GM12878 (cell line): ENCODE data around the gene MSX1.

Experiments
- EGR1 ChIP-seq, 2 experiments: IDR thresholded peaks; 1 replicate in 1 of 2; 2 replicates in 1 of 2; pipeline ENCODE4 v1.6.1; 2011 to 2012; ENCODE audit warnings: low read depth in 2 of 2, low read length in 2 of 2, borderline replicate concordance in 1 of 2, mild to moderate bottlenecking in 1 of 2, moderate library complexity in 1 of 2
- NR2C2 ChIP-seq: IDR thresholded peaks from 2 replicates; pipeline ENCODE4 v1.6.1; 2011; ENCODE audit warnings: borderline replicate concordance, low read depth; ENCODE audit not compliant: control insufficient read depth, insufficient read length
- NRF1 ChIP-seq: conservative IDR thresholded peaks from 2 replicates; pipeline ENCODE4 v1.6.1; 2011; ENCODE audit warnings: mild to moderate bottlenecking, low read depth, low read length, improper control_type of control experiment
- RUNX3 ChIP-seq: IDR thresholded peaks from 2 replicates; pipeline ENCODE4 v1.6.1; 2012; ENCODE audit warnings: low read length, inconsistent platforms
- ZNF24 ChIP-seq: fragments of 450-650 bp; IDR thresholded peaks from 2 replicates; pipeline ENCODE4 v1.6.1; 2017; ENCODE audit warnings: antibody characterized with exemption, mild to moderate bottlenecking
- TF ChIP-seq, protein P1 (sequence below): IDR thresholded peaks from 2 replicates; pipeline ENCODE4 v1.6.1; 2012; ENCODE audit warnings: low read depth, low read length, improper control_type of control experiment
- TF ChIP-seq, protein P2 (sequence below): IDR thresholded peaks from 2 replicates; pipeline ENCODE4 v1.6.1; 2011; ENCODE audit warnings: low read depth, mild to moderate bottlenecking, low read length, moderate library complexity, borderline replicate concordance; ENCODE audit errors: extremely low read depth

DNA sequence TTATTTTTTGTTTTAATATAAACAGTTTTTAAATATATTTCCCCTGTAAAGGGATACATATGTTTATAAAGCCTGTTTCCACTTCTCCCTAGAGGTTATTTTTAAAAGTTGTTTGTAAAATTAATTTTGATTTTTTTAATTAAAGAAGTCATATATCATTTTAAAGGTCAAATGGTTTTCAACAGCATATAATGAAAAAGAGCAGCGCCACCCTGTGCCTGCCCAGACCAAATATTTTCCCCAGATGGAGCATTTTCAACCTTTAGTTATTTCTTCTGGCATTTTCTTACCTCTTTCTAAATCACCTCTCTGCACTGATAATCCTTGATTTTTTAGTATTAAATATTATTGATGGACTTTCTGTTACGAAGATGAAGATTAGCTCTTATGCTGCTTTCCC, 21.0 kb downstream of the MSX1 start:
- TF ChIP-seq RUNX3 = no peak
- TF ChIP-seq NRF1 = no peak
- no peak for TF ChIP-seq ZNF24
- TF ChIP-seq, protein P1, sequence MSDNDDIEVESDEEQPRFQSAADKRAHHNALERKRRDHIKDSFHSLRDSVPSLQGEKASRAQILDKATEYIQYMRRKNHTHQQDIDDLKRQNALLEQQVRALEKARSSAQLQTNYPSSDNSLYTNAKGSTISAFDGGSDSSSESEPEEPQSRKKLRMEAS = no peak
- no peak for TF ChIP-seq EGR1 (IDR thresholded peaks at IDR 0.05; ENCODE audit: borderline replicate concordance in 1 of 2, low read depth in 2 of 2, low read length in 2 of 2)
- no peak for TF ChIP-seq NR2C2
- TF ChIP-seq, protein P2, sequence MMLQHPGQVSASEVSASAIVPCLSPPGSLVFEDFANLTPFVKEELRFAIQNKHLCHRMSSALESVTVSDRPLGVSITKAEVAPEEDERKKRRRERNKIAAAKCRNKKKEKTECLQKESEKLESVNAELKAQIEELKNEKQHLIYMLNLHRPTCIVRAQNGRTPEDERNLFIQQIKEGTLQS = no peak
